OCI-LY1 (cell line): Measurements from ENCODE around the gene RAVER1.
A peak's percentile ranks its signal among the peaks of the same experiment; 100 is the strongest.

Experiments used
- H2AFZ ChIP-seq: fragments of 200-600 bp; sonication (generic), shearing (Covaris generic); 2 replicates; pipeline ENCODE4 v1.6.0; 2014; ENCODE audit warnings: antibody characterized with exemption, mild to moderate bottlenecking, low read length
- H3F3A ChIP-seq: fragments of 200-600 bp; sonication (generic), shearing (Covaris generic); 2 replicates; pipeline ENCODE4 v1.6.0; 2014; ENCODE audit warnings: mild to moderate bottlenecking, antibody characterized with exemption, low read length, moderate library complexity; ENCODE audit not compliant: insufficient read depth
- H3K27ac ChIP-seq: fragments of 200-600 bp; sonication (generic); 2 replicates; pipeline ENCODE4 v1.5.1; 2014; ENCODE audit warnings: low read length, mixed run types, mild to moderate bottlenecking, low read depth; ENCODE audit not compliant: poor library complexity, severe bottlenecking
- H3K27me3 ChIP-seq: fragments of 200-600 bp; sonication (generic); 2 replicates; pipeline ENCODE4 v1.6.0; 2014; ENCODE audit warnings: antibody characterized with exemption, mild to moderate bottlenecking, low read length, moderate library complexity; ENCODE audit not compliant: insufficient read depth
- H3K36me3 ChIP-seq: fragments of 200-600 bp; sonication (generic); 2 replicates; pipeline ENCODE4 v1.6.1; 2014; ENCODE audit warnings: mild to moderate bottlenecking, antibody characterized with exemption, low read length, moderate library complexity, mixed read lengths; ENCODE audit not compliant: insufficient read depth
- H3K4me1 ChIP-seq: fragments of 200-600 bp; sonication (generic); 2 replicates; pipeline ENCODE4 v1.5.1; 2014; ENCODE audit warnings: mild to moderate bottlenecking, low read length, moderate library complexity; ENCODE audit not compliant: insufficient read depth, severe bottlenecking
- H3K4me2 ChIP-seq: fragments of 200-600 bp; sonication (generic), shearing (Covaris generic); 2 replicates; pipeline ENCODE4 v1.6.1; 2014; ENCODE audit warnings: low read length
- H3K4me3 ChIP-seq: fragments of 200-600 bp; sonication (generic); 2 replicates; pipeline ENCODE4 v1.5.1; 2014; ENCODE audit warnings: low read length, low read depth, mild to moderate bottlenecking, mixed read lengths; ENCODE audit not compliant: poor library complexity, severe bottlenecking
- H3K79me2 ChIP-seq: fragments of 200-600 bp; shearing (Covaris generic); 2 replicates; pipeline ENCODE4 v1.6.1; 2016; ENCODE audit warnings: mixed run types, low read length, mixed read lengths; ENCODE audit not compliant: insufficient read depth
- H3K9ac ChIP-seq: fragments of 200-600 bp; sonication (generic), shearing (Covaris generic); 2 replicates; pipeline ENCODE4 v1.6.1; 2014; ENCODE audit warnings: mild to moderate bottlenecking, low read length, mixed read lengths
- H3K9me2 ChIP-seq: fragments of 200-600 bp; sonication (generic), shearing (Covaris generic); 2 replicates; pipeline ENCODE4 v1.6.1; 2014; ENCODE audit warnings: low read depth, mild to moderate bottlenecking, low read length, mixed read lengths
- H3K9me3 ChIP-seq: fragments of 200-600 bp; shearing (Covaris generic); 2 replicates; pipeline ENCODE4 v1.6.1; 2014; ENCODE audit warnings: low read length, mixed read lengths
- H4K20me1 ChIP-seq: fragments of 200-600 bp; sonication (generic), shearing (Covaris generic); 2 replicates; pipeline ENCODE4 v1.6.0; 2016; ENCODE audit warnings: mild to moderate bottlenecking, low read length; ENCODE audit not compliant: insufficient read depth
- CTCF ChIP-seq: fragments of 200-600 bp; sonication (generic), shearing (Covaris generic); IDR thresholded peaks from 2 replicates; pipeline ENCODE4 v1.5.1; 2017; ENCODE audit warnings: mild to moderate bottlenecking, antibody characterized with exemption, low read length, moderate library complexity, mixed read lengths
- EZH2 ChIP-seq: fragments of 200-600 bp; sonication (generic), shearing (Covaris generic); IDR thresholded peaks from 2 replicates; pipeline ENCODE4 v1.8.0; 2017; ENCODE audit warnings: borderline replicate concordance, mixed run types, mild to moderate bottlenecking, antibody characterized with exemption, low read length, moderate library complexity, mixed read lengths

The RAVER1 gene

GRCh38 chr19:10334588-10335351 is 1.4 kb upstream of the RAVER1 start:
- no peaks in the 10 kb centered on the region for H3K9me2 ChIP-seq
- H3F3A ChIP-seq: no peaks in the 10 kb centered on the region
- H3K4me2 ChIP-seq: peak overlapping the region; percentile 92
- peaks cover 22% of the 10 kb centered on the region for H3K36me3 ChIP-seq
- H4K20me1 ChIP-seq: no peaks in the 10 kb centered on the region
- H3K27me3 ChIP-seq: no peaks in the 10 kb centered on the region
- no peak overlapping the region for H2AFZ ChIP-seq
- H3K9ac ChIP-seq: no peak overlapping the region; the same call in 1 of the 2 replicates
- peaks cover 14% of the 10 kb centered on the region for H3K79me2 ChIP-seq
- peak overlapping the region; percentile 72 for H3K4me3 ChIP-seq
- no peak overlapping the region for H3K27ac ChIP-seq
- peaks cover 45% of the 10 kb centered on the region for H3K4me1 ChIP-seq
- TF ChIP-seq EZH2 (no peak), CTCF (peak; percentile 15; the same call in 1 of the 2 replicates)
- no peaks in the 10 kb centered on the region for H3K9me3 ChIP-seq

- Histone ChIP-seq H3K79me2 (peaks cover 14% of the 10 kb centered on the region), H2AFZ (no peak overlapping the region), H3K27me3 (no peaks in the 10 kb centered on the region), H3K4me1 (peaks cover 37% of the 10 kb centered on the region), H3K4me2 (peak overlapping the region; percentile 92), H3K27ac (peak overlapping the region; percentile 42), H3K9me2 (no peaks in the 10 kb centered on the region), H3K4me3 (peak overlapping the region; percentile 72), H3K9ac (peak overlapping the region; percentile 75), H3K9me3 (no peaks in the 10 kb centered on the region), H3F3A (no peaks in the 10 kb centered on the region), H4K20me1 (no peaks in the 10 kb centered on the region), H3K36me3 (peaks cover 30% of the 10 kb centered on the region)
- no peak for TF ChIP-seq CTCF
- TF ChIP-seq EZH2: no peak
Measured at GRCh38 chr19:10333758-10334587, 644 bp upstream of the RAVER1 start.

GRCh38 chr19:10332158-10332964 is 968 bp downstream of the RAVER1 start:
- TF ChIP-seq CTCF: no peak
- TF ChIP-seq EZH2: no peak
- Histone ChIP-seq H2AFZ (no peak overlapping the region), H3K9ac (peak overlapping the region; percentile 82), H3K79me2 (peaks cover 14% of the 10 kb centered on the region), H3K4me1 (peaks cover 29% of the 10 kb centered on the region), H3K27ac (peak overlapping the region; percentile 77), H3K9me2 (no peaks in the 10 kb centered on the region), H3K27me3 (no peaks in the 10 kb centered on the region), H3K4me3 (peak overlapping the region; percentile 72), H3K4me2 (peak overlapping the region; percentile 84), H3K9me3 (no peaks in the 10 kb centered on the region), H3K36me3 (peaks cover 46% of the 10 kb centered on the region), H3F3A (no peaks in the 10 kb centered on the region), H4K20me1 (no peaks in the 10 kb centered on the region)
